Mesendoderm (in vitro differentiated cells): ENCODE results near the gene PHF20.

Experiments used
- DNase-seq: peaks from one replicate; pipeline ENCODE4 v3.0.0; 2013
- H2AK5ac ChIP-seq: 2 replicates; pipeline ENCODE4 v1.6.1; 2013; ENCODE audit warnings: low read length, inconsistent platforms
- H2BK120ac ChIP-seq: 2 replicates; pipeline ENCODE4 v1.6.1; 2013; ENCODE audit warnings: low read depth, mild to moderate bottlenecking, low read length, moderate library complexity, mixed read lengths
- H2BK15ac ChIP-seq: replicated peaks from 2 replicates; pipeline ENCODE4 v1.6.1; 2013; ENCODE audit warnings: low read depth, mild to moderate bottlenecking, moderate library complexity
- H2BK5ac ChIP-seq: 2 replicates; pipeline ENCODE4 v1.6.1; 2013; ENCODE audit warnings: low read length, inconsistent platforms
- H3K18ac ChIP-seq: 2 replicates; pipeline ENCODE4 v1.6.1; 2013; ENCODE audit warnings: mild to moderate bottlenecking, low read length, mixed read lengths
- H3K23ac ChIP-seq: one replicate; pipeline ENCODE4 v1.6.1; 2013; ENCODE audit warnings: low read length
- H3K27ac ChIP-seq: 2 replicates; pipeline ENCODE4 v1.5.1; 2013; ENCODE audit warnings: low read depth, mild to moderate bottlenecking, inconsistent platforms, low read length, moderate library complexity
- H3K27me3 ChIP-seq: 2 replicates; pipeline ENCODE4 v1.6.1; 2013; ENCODE audit warnings: low read length, control low read depth, mild to moderate bottlenecking, inconsistent platforms; ENCODE audit not compliant: insufficient read depth, poor library complexity
- H3K36me3 ChIP-seq: 2 replicates; pipeline ENCODE4 v1.6.1; 2013; ENCODE audit warnings: low read length, inconsistent platforms; ENCODE audit not compliant: control insufficient read depth, insufficient read depth
- H3K4ac ChIP-seq: one replicate; pipeline ENCODE4 v1.6.1; 2013; ENCODE audit warnings: low read depth, mild to moderate bottlenecking, low read length, moderate library complexity
- H3K4me1 ChIP-seq: 2 replicates; pipeline ENCODE4 v1.6.1; 2013; ENCODE audit warnings: low read depth, low read length, inconsistent platforms; ENCODE audit not compliant: control insufficient read depth
- H3K4me2 ChIP-seq: 2 replicates; pipeline ENCODE4 v1.6.1; 2013; ENCODE audit warnings: low read length
- H3K4me3 ChIP-seq: 2 replicates; pipeline ENCODE4 v1.5.1; 2013; ENCODE audit warnings: mild to moderate bottlenecking, low read length
- H3K56ac ChIP-seq: one replicate; pipeline ENCODE4 v1.6.1; 2013; ENCODE audit warnings: low read length
- H3K79me1 ChIP-seq: 2 replicates; pipeline ENCODE4 v1.6.1; 2013; ENCODE audit warnings: low read length, inconsistent platforms
- H3K79me2 ChIP-seq: 2 replicates; pipeline ENCODE4 v1.6.1; 2013; ENCODE audit warnings: mild to moderate bottlenecking, low read length; ENCODE audit not compliant: control insufficient read depth, insufficient read depth
- H3K9ac ChIP-seq: 2 replicates; pipeline ENCODE4 v1.6.1; 2013; ENCODE audit warnings: low read length, inconsistent platforms
- H4K5ac ChIP-seq: one replicate; pipeline ENCODE4 v1.6.1; 2013; ENCODE audit warnings: low read length
- H4K8ac ChIP-seq: one replicate; pipeline ENCODE4 v1.6.1; 2013; ENCODE audit warnings: low read depth, mild to moderate bottlenecking, control low read depth, low read length, moderate library complexity
- WGBS: extraction: QIAGEN DNeasy Blood & Tissue Kit; methylation state at CpG from one replicate; pipeline ENCODE4 v1.1.7; 2013; ENCODE audit warnings: low lambda C conversion rate, missing lambda C conversion rate; ENCODE audit not compliant: insufficient coverage; ENCODE audit errors: extremely low coverage; 5-methylcytosine and 5-hydroxymethylcytosine counted together

The PHF20 gene

GRCh38 chr20:35738410-35739179, 33.2 kb upstream of the PHF20 start:
- Histone ChIP-seq H2BK120ac (no peak overlapping the region), H3K4ac (no peak overlapping the region), H3K56ac (no peak overlapping the region), H2BK15ac (no peak overlapping the region), H4K8ac (no peak overlapping the region), H3K36me3 (peaks cover 12% of the 10 kb centered on the region), H2BK5ac (no peak overlapping the region), H3K9ac (no peak overlapping the region), H3K4me1 (peaks cover 4% of the 10 kb centered on the region), H3K27me3 (no peaks in the 10 kb centered on the region), H3K23ac (no peak overlapping the region), H3K27ac (no peak overlapping the region), H4K5ac (no peak overlapping the region), H3K79me1 (peaks cover 1% of the 10 kb centered on the region), H3K4me2 (no peak overlapping the region), H3K79me2 (peaks cover 65% of the 10 kb centered on the region), H2AK5ac (no peak overlapping the region), H3K4me3 (no peak overlapping the region), H3K18ac (no peak overlapping the region)
- no peak for DNase-seq
- no CpG with 5 or more reads among the region's 4 CpGs for WGBS

DNA sequence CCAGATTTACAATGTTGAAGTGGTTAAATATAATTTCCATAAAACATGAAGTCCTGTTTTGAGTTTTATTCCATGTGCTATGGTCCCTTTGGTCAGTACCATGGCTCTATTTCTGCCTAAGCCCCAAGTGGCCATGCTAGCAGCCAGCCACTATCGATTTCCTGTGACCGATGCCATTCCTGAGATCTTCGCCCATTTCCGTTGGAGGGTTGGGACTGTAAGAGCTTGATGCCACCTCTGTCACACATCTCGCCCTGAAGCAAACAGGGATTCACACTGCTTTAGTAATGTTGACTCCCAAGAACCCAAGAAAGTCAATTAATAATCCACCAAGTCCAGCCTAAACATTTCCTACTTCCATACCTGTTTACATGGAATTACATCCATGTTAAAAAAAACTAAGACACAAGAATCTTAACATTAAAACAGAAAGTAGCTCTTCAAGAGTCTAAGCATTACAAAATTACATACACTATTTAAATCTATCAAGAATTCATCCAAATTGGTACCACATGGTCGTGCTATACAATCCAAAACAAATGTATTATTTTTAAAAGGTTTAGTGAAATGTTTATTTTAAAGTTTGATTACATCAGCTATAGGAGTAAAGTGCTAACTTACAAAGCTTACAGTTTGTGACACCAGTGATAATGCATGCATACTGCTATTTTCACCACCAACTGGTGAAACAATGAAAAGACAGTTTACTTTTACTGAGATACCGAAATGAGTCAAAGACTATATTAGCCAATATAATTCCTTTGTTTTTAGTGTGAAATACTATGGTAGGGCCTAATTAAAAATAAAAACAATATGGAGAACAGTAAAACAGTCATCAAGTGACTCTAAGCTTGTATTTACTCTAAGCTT, 32.3 kb upstream of the PHF20 start:
- no peak overlapping the region for H3K23ac ChIP-seq
- H4K5ac ChIP-seq: no peak overlapping the region
- H3K4ac ChIP-seq: no peak overlapping the region
- H3K27ac ChIP-seq: no peak overlapping the region
- no peaks in the 10 kb centered on the region for H3K27me3 ChIP-seq
- H2BK15ac ChIP-seq: no peak overlapping the region
- no peak overlapping the region for H2AK5ac ChIP-seq
- no peak overlapping the region for H3K56ac ChIP-seq
- no peak overlapping the region for H4K8ac ChIP-seq
- peaks cover 9% of the 10 kb centered on the region for H3K36me3 ChIP-seq
- H3K4me2 ChIP-seq: peak overlapping the region; percentile 17
- peaks cover 1% of the 10 kb centered on the region for H3K79me1 ChIP-seq
- no peak overlapping the region for H3K4me3 ChIP-seq
- no peak overlapping the region for H2BK120ac ChIP-seq
- peaks cover 4% of the 10 kb centered on the region for H3K4me1 ChIP-seq
- WGBS: no CpG with 5 or more reads among the region's 7 CpGs
- no peak overlapping the region for H2BK5ac ChIP-seq
- H3K18ac ChIP-seq: no peak overlapping the region
- H3K9ac ChIP-seq: peak overlapping the region; percentile 25
- peak; percentile 50 for DNase-seq
- peaks cover 57% of the 10 kb centered on the region for H3K79me2 ChIP-seq

DNA sequence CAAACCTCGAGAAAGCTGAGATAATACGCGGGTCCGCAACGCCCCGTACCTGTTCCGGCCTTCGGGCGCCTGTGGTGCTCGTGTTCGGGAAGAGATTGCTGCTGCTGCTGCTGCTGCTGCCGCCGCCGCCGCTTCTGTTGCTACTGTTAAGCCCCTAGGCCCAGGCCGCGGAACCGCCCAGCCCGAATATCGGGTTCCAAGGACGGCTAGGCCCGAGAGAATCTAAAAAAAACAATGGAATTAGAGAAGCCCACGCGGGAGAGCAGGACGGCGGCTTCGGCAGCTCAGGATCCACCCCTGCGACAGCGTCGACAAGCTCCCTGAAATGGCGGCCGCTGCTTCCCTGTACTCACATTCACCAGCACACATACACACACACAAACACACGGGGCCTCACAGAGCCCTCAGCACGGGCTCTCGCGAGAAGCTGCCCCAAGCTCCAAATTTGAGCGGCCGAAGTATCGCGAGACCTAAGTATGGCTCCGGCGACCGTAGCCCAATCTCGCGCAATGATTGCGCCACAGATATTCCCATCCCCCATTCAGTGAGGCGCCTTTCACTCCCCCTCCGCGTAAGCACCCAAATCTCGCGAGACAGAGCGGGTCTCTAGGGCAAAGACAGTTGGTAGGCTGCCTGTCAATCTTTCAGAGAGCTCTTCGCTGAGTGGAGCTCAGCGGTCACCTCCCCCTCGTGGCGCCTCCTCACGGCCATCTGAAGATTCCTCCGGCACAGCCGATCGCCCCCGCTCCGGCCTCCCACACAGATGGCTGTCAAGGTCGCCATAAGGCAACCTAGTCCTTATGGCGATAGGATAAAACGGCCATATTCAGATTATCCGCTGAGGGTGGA, 29.7 kb upstream of the PHF20 start, which contains the start of gene RBM39:
Gene RBM39, minus strand, starts transcription at position 369 of the 849 bp plus-strand sequence. CDS start 1,386 bp downstream, outside the sequence.
- Histone ChIP-seq H3K79me1 (peaks cover 1% of the 10 kb centered on the region), H3K36me3 (peaks cover 6% of the 10 kb centered on the region), H3K4me1 (peaks cover 4% of the 10 kb centered on the region), H2BK120ac (peak within 1 kb of the TSS; percentile 97), H3K27me3 (no peaks in the 10 kb centered on the region), H3K79me2 (peaks cover 39% of the 10 kb centered on the region), H2AK5ac (peak within 1 kb of the TSS; percentile 28), H2BK15ac (no peak within 1 kb of the TSS), H3K4me2 (peak within 1 kb of the TSS; percentile 54), H3K18ac (peak within 1 kb of the TSS; percentile 100), H3K4me3 (peak within 1 kb of the TSS; percentile 99), H3K4ac (peak within 1 kb of the TSS; percentile 100), H4K5ac (peak within 1 kb of the TSS; percentile 68), H2BK5ac (peak within 1 kb of the TSS; percentile 88), H4K8ac (peak within 1 kb of the TSS; percentile 94), H3K9ac (peak within 1 kb of the TSS; percentile 98), H3K56ac (peak within 1 kb of the TSS; percentile 98), H3K23ac (no peak within 1 kb of the TSS), H3K27ac (peak within 1 kb of the TSS; percentile 95)
- WGBS: no CpG with 5 or more reads among the region's 66 CpGs
- DNase-seq: peak; percentile 100

DNA sequence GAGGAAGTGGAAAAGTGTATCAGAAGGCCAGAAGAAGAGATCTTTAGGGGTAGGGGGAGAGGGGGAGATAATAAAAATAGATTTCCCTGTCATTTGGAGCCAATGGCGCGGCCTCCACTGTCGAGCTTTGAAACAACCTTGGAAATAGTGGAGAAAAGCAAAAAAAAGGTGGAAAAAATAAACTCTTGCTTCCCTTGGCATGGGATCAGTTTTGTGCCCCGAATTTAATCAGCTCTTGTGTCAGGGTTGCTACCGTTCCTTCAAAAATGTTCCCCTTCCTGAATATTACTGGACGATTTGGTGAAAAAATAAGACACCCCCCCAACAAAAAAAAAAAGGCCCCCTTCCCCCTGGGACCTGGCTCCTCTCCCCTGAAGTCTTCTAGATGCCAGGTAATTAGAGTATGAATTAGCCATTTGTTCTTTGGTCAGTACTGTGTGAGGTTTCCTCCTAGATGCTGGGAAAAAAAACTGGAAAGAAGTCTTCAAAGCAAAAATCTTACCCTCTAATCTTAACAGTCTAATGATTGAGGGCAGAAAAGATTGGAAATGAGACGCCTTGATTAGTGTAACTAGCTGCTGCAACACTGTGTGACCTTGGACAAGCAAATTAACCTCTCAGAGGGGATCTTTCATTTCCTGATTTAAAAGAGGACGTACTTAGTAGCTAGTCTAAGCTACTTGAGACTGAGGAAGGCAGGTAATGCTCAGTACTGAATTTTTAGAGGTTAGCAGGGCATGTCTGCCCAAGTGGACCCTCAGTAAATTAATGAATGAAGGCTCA, 28.9 kb upstream of the PHF20 start:
- H3K79me1 ChIP-seq: peaks cover 1% of the 10 kb centered on the region
- no peak overlapping the region for H2AK5ac ChIP-seq
- H3K79me2 ChIP-seq: peaks cover 35% of the 10 kb centered on the region
- H3K4me3 ChIP-seq: peak overlapping the region; percentile 64
- peak overlapping the region; percentile 33 for H3K18ac ChIP-seq
- peak overlapping the region; percentile 54 for H3K4me2 ChIP-seq
- peaks cover 4% of the 10 kb centered on the region for H3K4me1 ChIP-seq
- peak overlapping the region; percentile 14 for H2BK5ac ChIP-seq
- no CpG with 5 or more reads among the region's 8 CpGs for WGBS
- H2BK15ac ChIP-seq: no peak overlapping the region
- no peaks in the 10 kb centered on the region for H3K27me3 ChIP-seq
- peak overlapping the region; percentile 85 for H3K27ac ChIP-seq
- H3K36me3 ChIP-seq: peaks cover 6% of the 10 kb centered on the region
- peak overlapping the region; percentile 89 for H3K9ac ChIP-seq
- peak overlapping the region; percentile 99 for H3K4ac ChIP-seq
- H2BK120ac ChIP-seq: no peak overlapping the region
- H3K23ac ChIP-seq: no peak overlapping the region
- no peak overlapping the region for H4K8ac ChIP-seq
- peak overlapping the region; percentile 68 for H4K5ac ChIP-seq
- H3K56ac ChIP-seq: peak overlapping the region; percentile 94
- DNase-seq: peak; percentile 61
